Mucosa of stomach (tissue), 1 donor: Measurements from ENCODE around the gene SASH1.
A peak's percentile ranks its signal among the peaks of the same experiment; 100 is the strongest.

ENCODE experiments used
- H3K27me3 ChIP-seq: one replicate; pipeline ENCODE4 v1.7.0; 2013; ENCODE audit warnings: mild to moderate bottlenecking, low read length; ENCODE audit not compliant: control insufficient read depth, insufficient read depth
- H3K36me3 ChIP-seq: one replicate; pipeline ENCODE4 v1.7.0; 2013; ENCODE audit warnings: low read length; ENCODE audit not compliant: control insufficient read depth, insufficient read depth
- H3K4me1 ChIP-seq: one replicate; pipeline ENCODE4 v1.7.0; 2013; ENCODE audit warnings: mild to moderate bottlenecking, low read length; ENCODE audit not compliant: control insufficient read depth, insufficient read depth
- H3K4me3 ChIP-seq: one replicate; pipeline ENCODE4 v1.7.0; 2013; ENCODE audit warnings: low read length
- H3K9ac ChIP-seq: one replicate; pipeline ENCODE4 v1.7.0; 2013; ENCODE audit warnings: mild to moderate bottlenecking, low read length, moderate library complexity
- H3K9me3 ChIP-seq: one replicate; pipeline ENCODE4 v1.7.0; 2013; ENCODE audit warnings: mild to moderate bottlenecking, low read length, moderate library complexity; ENCODE audit not compliant: control insufficient read depth
- donor health status: Pancreatic carcinoma.

SASH1 gene

DNA sequence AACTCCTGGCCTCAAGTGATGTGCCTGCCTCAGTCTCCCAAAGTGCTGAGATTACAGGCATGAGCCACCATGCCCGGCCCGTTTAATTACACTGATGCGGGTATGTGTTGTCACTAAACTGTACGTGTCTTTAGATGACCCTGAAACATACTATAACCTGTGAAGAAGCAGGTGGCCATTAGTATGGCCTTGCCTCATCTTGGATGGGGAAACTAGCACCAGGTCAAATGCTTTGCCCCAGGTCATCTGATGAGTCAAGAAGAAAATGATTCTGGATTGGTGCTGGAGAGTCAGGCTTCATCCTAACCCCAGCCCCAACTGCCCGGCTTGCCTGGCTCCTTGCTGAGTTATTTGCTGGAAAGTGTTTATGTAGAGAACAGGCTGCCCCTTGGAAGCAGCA is 2.9 kb upstream of the SASH1 start:
- Histone ChIP-seq H3K27me3 (no peaks in the 10 kb centered on the region), H3K9me3 (no peaks in the 10 kb centered on the region), H3K36me3 (no peaks in the 10 kb centered on the region), H3K9ac (no peak overlapping the region), H3K4me1 (peaks cover 10% of the 10 kb centered on the region), H3K4me3 (no peak overlapping the region)

DNA sequence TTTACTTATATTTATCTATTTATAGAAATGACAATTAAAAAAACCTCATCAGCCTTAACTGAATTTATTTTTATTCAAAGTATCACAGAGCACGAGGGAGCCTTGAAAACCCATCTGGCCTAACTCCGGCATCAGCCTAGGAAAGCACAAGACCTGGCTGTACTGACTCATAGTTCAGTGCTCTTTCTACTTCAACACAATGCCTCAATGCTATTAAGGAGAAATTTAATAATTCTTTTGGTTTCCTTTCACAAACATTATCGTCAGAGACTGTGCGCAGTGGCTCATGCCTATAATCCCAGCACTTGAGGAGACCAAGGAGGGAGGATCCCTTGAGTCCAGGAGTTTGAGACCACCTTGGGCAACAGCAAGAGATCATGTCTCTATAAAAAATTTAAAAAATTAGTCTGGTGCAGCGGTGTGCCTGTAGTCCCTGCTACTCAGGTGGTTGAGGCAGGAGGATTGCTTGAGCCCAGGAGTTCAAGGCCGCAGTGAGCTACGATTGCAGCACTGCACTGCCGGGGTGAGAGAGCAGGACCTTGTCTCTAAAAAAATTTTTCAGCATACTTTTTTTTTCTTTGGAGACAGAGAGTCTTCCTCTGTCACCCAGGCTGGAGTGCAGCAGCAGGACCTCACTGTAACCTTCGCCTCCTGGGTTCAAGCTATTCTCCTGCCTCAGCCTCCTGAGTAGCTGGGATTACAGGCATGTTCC is 1.9 kb upstream of the SASH1 start:
- Histone ChIP-seq H3K9me3 (no peaks in the 10 kb centered on the region), H3K9ac (no peak overlapping the region), H3K4me1 (peaks cover 17% of the 10 kb centered on the region), H3K4me3 (no peak overlapping the region), H3K27me3 (no peaks in the 10 kb centered on the region), H3K36me3 (no peaks in the 10 kb centered on the region)

DNA sequence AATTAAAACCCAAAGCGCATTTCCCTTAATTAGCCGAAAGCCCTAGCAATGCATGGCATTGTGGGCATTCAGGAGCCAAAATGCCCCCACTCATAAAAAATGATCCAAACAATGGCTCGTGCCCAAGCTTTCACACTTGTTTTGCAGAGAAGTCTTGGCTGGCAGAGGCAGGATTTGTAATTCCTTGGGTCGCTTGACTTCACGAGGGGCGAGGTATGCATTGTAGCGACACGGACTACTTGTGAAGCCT is 613 bp upstream of the SASH1 start:
- Histone ChIP-seq H3K9me3 (no peaks in the 10 kb centered on the region), H3K27me3 (no peaks in the 10 kb centered on the region), H3K4me1 (peaks cover 17% of the 10 kb centered on the region), H3K4me3 (peak overlapping the region; percentile 66), H3K36me3 (no peaks in the 10 kb centered on the region), H3K9ac (peak overlapping the region; percentile 78)

DNA sequence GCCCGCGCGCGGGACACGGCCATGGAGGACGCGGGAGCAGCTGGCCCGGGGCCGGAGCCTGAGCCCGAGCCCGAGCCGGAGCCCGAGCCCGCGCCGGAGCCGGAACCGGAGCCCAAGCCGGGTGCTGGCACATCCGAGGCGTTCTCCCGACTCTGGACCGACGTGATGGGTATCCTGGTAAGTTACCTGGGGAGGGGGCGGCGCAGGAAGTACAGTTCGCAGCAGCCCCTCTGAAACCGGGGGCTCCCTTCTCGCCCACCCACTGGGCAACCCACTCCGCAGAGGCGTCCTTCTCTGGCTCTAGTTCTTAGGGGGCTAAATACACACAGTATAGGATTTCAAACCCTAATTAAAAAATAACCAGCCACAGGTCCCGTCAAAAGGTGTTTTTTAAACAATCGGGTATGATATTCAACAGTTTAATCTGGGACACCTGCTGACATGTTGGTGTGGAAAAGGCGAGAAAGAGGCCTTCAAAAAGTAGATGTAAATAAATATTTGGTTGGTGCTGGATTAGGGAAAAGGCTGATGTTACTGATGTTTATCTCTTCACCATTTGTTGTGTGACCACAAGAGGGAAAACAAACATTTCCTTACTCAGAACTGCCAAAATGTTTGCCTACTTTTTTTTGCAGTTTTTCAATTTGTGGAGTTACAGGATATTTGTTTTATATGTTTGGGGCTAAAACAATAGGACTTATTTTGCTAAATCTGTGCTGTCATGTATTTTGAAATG is 577 bp downstream of the SASH1 start:
- peaks cover 17% of the 10 kb centered on the region for H3K4me1 ChIP-seq
- peak overlapping the region; percentile 72 for H3K9ac ChIP-seq
- no peaks in the 10 kb centered on the region for H3K27me3 ChIP-seq
- no peaks in the 10 kb centered on the region for H3K36me3 ChIP-seq
- H3K9me3 ChIP-seq = no peaks in the 10 kb centered on the region
- peak overlapping the region; percentile 66 for H3K4me3 ChIP-seq

DNA sequence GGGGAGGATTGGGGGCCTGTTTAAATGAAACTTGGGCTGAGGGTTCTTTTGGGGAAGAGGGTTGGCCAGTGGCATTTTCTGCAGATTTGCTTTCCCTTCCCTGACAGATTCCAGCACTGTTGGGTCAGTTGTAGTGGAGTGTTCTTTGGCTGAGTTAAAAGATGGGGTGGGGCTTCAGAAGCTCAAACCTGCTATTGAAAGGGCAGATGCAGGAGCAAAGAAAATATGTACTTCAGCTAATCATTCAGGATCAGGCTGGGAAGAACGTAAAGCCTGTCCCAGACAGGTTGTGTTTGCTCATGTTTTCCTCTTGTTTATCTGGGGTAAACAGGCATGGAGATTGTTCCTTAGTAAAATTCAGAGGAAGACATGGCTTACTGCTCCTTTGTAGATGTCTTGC is 2.5 kb downstream of the SASH1 start:
- H3K9ac ChIP-seq = no peak overlapping the region
- no peak overlapping the region for H3K4me3 ChIP-seq
- H3K27me3 ChIP-seq = no peaks in the 10 kb centered on the region
- no peaks in the 10 kb centered on the region for H3K36me3 ChIP-seq
- no peaks in the 10 kb centered on the region for H3K9me3 ChIP-seq
- peaks cover 17% of the 10 kb centered on the region for H3K4me1 ChIP-seq

- Histone ChIP-seq H3K4me1 (peaks cover 17% of the 10 kb centered on the region), H3K4me3 (no peak overlapping the region), H3K27me3 (no peaks in the 10 kb centered on the region), H3K9me3 (no peaks in the 10 kb centered on the region), H3K36me3 (no peaks in the 10 kb centered on the region), H3K9ac (no peak overlapping the region)
Observed at GRCh38 chr6:148345578-148345977, 2.9 kb downstream of the SASH1 start.

- H3K4me1 ChIP-seq = peaks cover 17% of the 10 kb centered on the region
- H3K4me3 ChIP-seq = no peak overlapping the region
Observed at GRCh38 chr6:148346681-148347440, 4.2 kb downstream of the SASH1 start.

GRCh38 chr6:148347441-148348054 is 4.9 kb downstream of the SASH1 start:
- Histone ChIP-seq H3K36me3 (no peaks in the 10 kb centered on the region), H3K27me3 (no peaks in the 10 kb centered on the region), H3K9me3 (no peaks in the 10 kb centered on the region), H3K9ac (no peak overlapping the region), H3K4me1 (peaks cover 17% of the 10 kb centered on the region), H3K4me3 (no peak overlapping the region)

More at GRCh38 chr6:148346681-148347440, 4.2 kb downstream of the SASH1 start:
- Histone ChIP-seq H3K27me3 (no peaks in the 10 kb centered on the region), H3K36me3 (no peaks in the 10 kb centered on the region), H3K9me3 (no peaks in the 10 kb centered on the region), H3K9ac (no peak overlapping the region)

- Histone ChIP-seq H3K4me3 (no peak overlapping the region), H3K9me3 (no peaks in the 10 kb centered on the region), H3K27me3 (no peaks in the 10 kb centered on the region), H3K9ac (no peak overlapping the region), H3K4me1 (peaks cover 14% of the 10 kb centered on the region), H3K36me3 (no peaks in the 10 kb centered on the region)
Observed at GRCh38 chr6:148348335-148348734, 5.7 kb downstream of the SASH1 start.

DNA sequence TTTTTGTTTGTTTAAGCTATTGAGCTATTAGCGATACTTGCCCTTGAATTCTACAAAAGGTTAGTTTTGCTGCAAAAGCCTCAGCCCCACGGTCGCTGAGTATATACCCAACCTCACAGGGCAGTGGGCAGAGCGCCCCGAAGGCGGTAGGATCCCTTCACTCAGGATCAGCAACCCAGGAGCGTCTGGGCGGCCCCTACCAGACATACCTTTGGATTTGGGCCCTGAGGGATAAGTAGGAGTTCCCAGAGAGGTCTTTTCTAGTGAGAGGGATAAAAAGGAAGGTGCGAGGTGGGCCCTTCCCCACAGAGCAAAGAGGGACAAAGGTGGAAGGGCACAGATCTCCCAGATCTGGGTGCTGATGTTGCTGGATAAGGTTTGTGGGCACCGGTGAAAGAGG is 6.1 kb downstream of the SASH1 start:
- Histone ChIP-seq H3K4me3 (no peak overlapping the region), H3K9ac (no peak overlapping the region), H3K9me3 (no peaks in the 10 kb centered on the region), H3K36me3 (no peaks in the 10 kb centered on the region), H3K27me3 (no peaks in the 10 kb centered on the region), H3K4me1 (peaks cover 12% of the 10 kb centered on the region)

GRCh38 chr6:148349466-148349865 is 6.8 kb downstream of the SASH1 start:
- Histone ChIP-seq H3K4me3 (no peak overlapping the region), H3K36me3 (no peaks in the 10 kb centered on the region), H3K27me3 (no peaks in the 10 kb centered on the region), H3K4me1 (peaks cover 7% of the 10 kb centered on the region), H3K9me3 (no peaks in the 10 kb centered on the region), H3K9ac (no peak overlapping the region)

DNA sequence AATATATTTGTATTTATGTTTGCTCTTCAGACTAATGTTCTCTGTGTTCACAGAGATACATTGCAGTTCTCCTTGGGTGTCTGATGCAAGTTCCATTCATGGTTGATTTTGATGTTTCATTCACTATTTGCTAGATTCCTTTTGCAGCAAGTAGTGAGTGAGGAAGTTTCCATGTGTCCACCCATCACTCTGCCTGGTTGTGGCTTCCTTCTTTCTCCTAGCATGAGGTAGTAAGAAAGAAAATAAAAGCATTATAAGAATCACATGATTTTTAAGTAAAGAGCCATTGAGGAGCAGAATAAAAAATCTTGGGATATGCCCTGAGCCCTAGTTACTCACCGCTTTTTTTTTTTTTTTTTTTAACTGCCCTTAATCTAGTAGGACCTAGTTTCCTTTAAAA is 8.7 kb downstream of the SASH1 start:
- H3K4me3 ChIP-seq = no peak overlapping the region
- no peaks in the 10 kb centered on the region for H3K27me3 ChIP-seq
- H3K9ac ChIP-seq = no peak overlapping the region
- no peaks in the 10 kb centered on the region for H3K9me3 ChIP-seq
- H3K4me1 ChIP-seq = no peaks in the 10 kb centered on the region
- no peaks in the 10 kb centered on the region for H3K36me3 ChIP-seq
